ENCODE results near the gene METTL22. TPM values are rescaled to one million over a fixed set of nuclear protein-coding genes. Genes with fewer than 3 reads are reported as not detected.

Gene METTL22
- total and polyA plus RNA-seq, 10 of the 15 experiments (the other 5 are each of a cell fraction or from before 2014, with no cell fraction given) = 6.4 to 34.7 (median 18.8) TPM

- in situ Hi-C loops (cut with MboI) = no loop called here
- H3K36me3 ChIP-seq (ENCODE audit: control insufficient read depth in 2 of 2, insufficient read depth in 2 of 2, low read length in 1 of 2) = peaks cover 15 to 20% of the 10 kb centered on the region in 2 experiments
- H3K4me2 ChIP-seq (ENCODE audit: control insufficient read depth, insufficient read depth) = no peak overlapping the region
- FAIRE-seq (no peak), ATAC-seq (no peak), DNase-seq (ENCODE audit: low read depth, low spot score) (no peak)
- SMC1A ChIA-PET (ENCODE audit: uncharacterized antibody, unreplicated experiment) = no interaction called here
- no peak overlapping the region for H3K9ac ChIP-seq (ENCODE audit: control insufficient read depth, insufficient read depth, low read length)
- H4K20me1 ChIP-seq (ENCODE audit: control insufficient read depth, insufficient read depth) = no peaks in the 10 kb centered on the region
- intact Hi-C loops (cut with micrococcal nuclease; ENCODE audit: unreplicated experiment) = no loop called here
- H3K4me3 ChIP-seq = no peak overlapping the region
- CTCF ChIA-PET = interaction anchor here (1.1 kb wide), 1 partner anchor 489 kb away, joined by 3 read pairs; no protein-coding TSS in a partner anchor
- no peak overlapping the region for H2AFZ ChIP-seq (ENCODE audit: control insufficient read depth, low read depth, low read length)
- no peaks in the 10 kb centered on the region for H3K27me3 ChIP-seq (replicated peaks in 1 of 2; ENCODE audit: control insufficient read depth in 2 of 2, insufficient read depth in 2 of 2, low read length in 1 of 2)
- 69% methylated on average over 11 of the region's 11 CpGs for WGBS (ENCODE audit: insufficient coverage, insufficient replicate concordance, low lambda C conversion rate, missing lambda C conversion rate)
- H3K9me3 ChIP-seq (replicated peaks; ENCODE audit: control insufficient read depth, insufficient read depth, low read length) = no peaks in the 10 kb centered on the region
- BruUV-seq (replicated peaks) = no TSS peak
- RAD21 ChIA-PET (ENCODE audit: unreplicated experiment) = no interaction called here
- no peaks in the 10 kb centered on the region for H3K79me2 ChIP-seq (ENCODE audit: control insufficient read depth, insufficient read depth, low read length)
- TF ChIP-seq, protein P1, sequence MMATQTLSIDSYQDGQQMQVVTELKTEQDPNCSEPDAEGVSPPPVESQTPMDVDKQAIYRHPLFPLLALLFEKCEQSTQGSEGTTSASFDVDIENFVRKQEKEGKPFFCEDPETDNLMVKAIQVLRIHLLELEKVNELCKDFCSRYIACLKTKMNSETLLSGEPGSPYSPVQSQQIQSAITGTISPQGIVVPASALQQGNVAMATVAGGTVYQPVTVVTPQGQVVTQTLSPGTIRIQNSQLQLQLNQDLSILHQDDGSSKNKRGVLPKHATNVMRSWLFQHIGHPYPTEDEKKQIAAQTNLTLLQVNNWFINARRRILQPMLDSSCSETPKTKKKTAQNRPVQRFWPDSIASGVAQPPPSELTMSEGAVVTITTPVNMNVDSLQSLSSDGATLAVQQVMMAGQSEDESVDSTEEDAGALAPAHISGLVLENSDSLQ (IDR thresholded peaks at IDR 0.05) = no peak
- TF ChIP-seq RCOR1 (conservative IDR thresholded peaks at IDR 0.05; ENCODE audit: low read depth, low read length) (no peak), PAX5 (IDR thresholded peaks at IDR 0.05; ENCODE audit: borderline replicate concordance, low read depth, low read length) (no peak)
- H3K27ac ChIP-seq (ENCODE audit: control insufficient read depth, insufficient read depth) = no peak overlapping the region
- POLR2A ChIA-PET = interaction anchor here (0.5 kb wide), 1 partner anchor 24 kb away, joined by 3 read pairs; no protein-coding TSS in a partner anchor
- no peaks in the 10 kb centered on the region for H3K4me1 ChIP-seq (ENCODE audit: control insufficient read depth, insufficient read depth, low read length)
Observed at GRCh38 chr16:8645141-8645521, 23.6 kb downstream of the METTL22 start.

GRCh38 chr16:8645831-8646230 is 24.3 kb downstream of the METTL22 start:
- H3K79me2 ChIP-seq (ENCODE audit: control insufficient read depth, insufficient read depth, low read length) = no peaks in the 10 kb centered on the region
- ChIA-PET CTCF (no interaction called here), RAD21 (ENCODE audit: unreplicated experiment) (no interaction called here), SMC1A (ENCODE audit: uncharacterized antibody, unreplicated experiment) (no interaction called here), POLR2A (interaction anchor here (0.5 kb wide), 1 partner anchor 25 kb away, joined by 3 read pairs; no protein-coding TSS in a partner anchor)
- FAIRE-seq = no peak
- in situ Hi-C loops (cut with MboI) = no loop called here
- ATAC-seq = no peak
- TF ChIP-seq RCOR1 (conservative IDR thresholded peaks at IDR 0.05; ENCODE audit: low read depth, low read length) (no peak), JUNB (IDR thresholded peaks at IDR 0.05) (no peak), ASH2L (IDR thresholded peaks at IDR 0.05; ENCODE audit: borderline replicate concordance, low read depth) (no peak), MEF2A (IDR thresholded peaks at IDR 0.05; ENCODE audit: insufficient read depth, low read depth, low read length) (no peak), ATF7 (IDR thresholded peaks at IDR 0.05; ENCODE audit: low read depth) (no peak), ZBED1 (IDR thresholded peaks at IDR 0.05; ENCODE audit: borderline replicate concordance) (no peak), RB1 (IDR thresholded peaks at IDR 0.05; ENCODE audit: borderline replicate concordance) (no peak), RUNX3 (IDR thresholded peaks at IDR 0.05; ENCODE audit: low read length) (no peak), KDM1A (IDR thresholded peaks at IDR 0.05; ENCODE audit: borderline replicate concordance) (no peak), CEBPZ (IDR thresholded peaks at IDR 0.05; ENCODE audit: low read depth, low read length) (no peak), SREBF2 (IDR thresholded peaks at IDR 0.05; ENCODE audit: low read length) (no peak)
- H3K4me1 ChIP-seq (ENCODE audit: control insufficient read depth, insufficient read depth, low read length) = no peaks in the 10 kb centered on the region
- no peak overlapping the region for H3K4me2 ChIP-seq (ENCODE audit: control insufficient read depth, insufficient read depth)
- intact Hi-C loops (cut with micrococcal nuclease; ENCODE audit: unreplicated experiment) = no loop called here
- H2AFZ ChIP-seq (ENCODE audit: control insufficient read depth, low read depth, low read length) = no peak overlapping the region
- no peaks in the 10 kb centered on the region for H3K27me3 ChIP-seq (replicated peaks in 1 of 2; ENCODE audit: control insufficient read depth in 2 of 2, insufficient read depth in 2 of 2, low read length in 1 of 2)
- 93% methylated on average over 13 of the region's 13 CpGs for WGBS (ENCODE audit: insufficient coverage, insufficient replicate concordance, low lambda C conversion rate, missing lambda C conversion rate)
- no peak overlapping the region for H3K4me3 ChIP-seq
- H3K9me3 ChIP-seq (replicated peaks; ENCODE audit: control insufficient read depth, insufficient read depth, low read length) = no peaks in the 10 kb centered on the region
- H3K9ac ChIP-seq (ENCODE audit: control insufficient read depth, insufficient read depth, low read length) = no peak overlapping the region
- H3K36me3 ChIP-seq (ENCODE audit: control insufficient read depth in 2 of 2, insufficient read depth in 2 of 2, low read length in 1 of 2) = peaks cover 15 to 19% of the 10 kb centered on the region in 2 experiments
- no peak for DNase-seq (ENCODE audit: low read depth, low spot score)
- no peaks in the 10 kb centered on the region for H4K20me1 ChIP-seq (ENCODE audit: control insufficient read depth, insufficient read depth)
- no peak overlapping the region for H3K27ac ChIP-seq (ENCODE audit: control insufficient read depth, insufficient read depth)
- BruUV-seq (replicated peaks) = no TSS peak

Measured in GM12878 (cell line).